HG03354 (cell line): Measurements from ENCODE around the gene GGA2.
"Not testable (repeated sequence)": the region's sequence is repeated elsewhere in the genome, so short reads cannot be mapped to it uniquely, and the experiment has no call there.

Experiments used
- ATAC-seq: cut with Tn5 transposase; IDR thresholded peaks from one replicate; pipeline ENCODE4 v1.9.1; 2021; ENCODE audit warnings: mild to moderate bottlenecking; ENCODE audit not compliant: unreplicated experiment, poor library complexity, severe bottlenecking

GGA2 gene, protein sequence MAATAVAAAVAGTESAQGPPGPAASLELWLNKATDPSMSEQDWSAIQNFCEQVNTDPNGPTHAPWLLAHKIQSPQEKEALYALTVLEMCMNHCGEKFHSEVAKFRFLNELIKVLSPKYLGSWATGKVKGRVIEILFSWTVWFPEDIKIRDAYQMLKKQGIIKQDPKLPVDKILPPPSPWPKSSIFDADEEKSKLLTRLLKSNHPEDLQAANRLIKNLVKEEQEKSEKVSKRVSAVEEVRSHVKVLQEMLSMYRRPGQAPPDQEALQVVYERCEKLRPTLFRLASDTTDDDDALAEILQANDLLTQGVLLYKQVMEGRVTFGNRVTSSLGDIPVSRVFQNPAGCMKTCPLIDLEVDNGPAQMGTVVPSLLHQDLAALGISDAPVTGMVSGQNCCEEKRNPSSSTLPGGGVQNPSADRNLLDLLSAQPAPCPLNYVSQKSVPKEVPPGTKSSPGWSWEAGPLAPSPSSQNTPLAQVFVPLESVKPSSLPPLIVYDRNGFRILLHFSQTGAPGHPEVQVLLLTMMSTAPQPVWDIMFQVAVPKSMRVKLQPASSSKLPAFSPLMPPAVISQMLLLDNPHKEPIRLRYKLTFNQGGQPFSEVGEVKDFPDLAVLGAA

GRCh38 chr16:23510164-23510914 lies at the start of gene GGA2:
TSS of gene GGA2 (minus strand) at chr16:23510494. CDS start at chr16:23510411, 83 bp downstream.
- ATAC-seq, result peak; percentile 82

DNA sequence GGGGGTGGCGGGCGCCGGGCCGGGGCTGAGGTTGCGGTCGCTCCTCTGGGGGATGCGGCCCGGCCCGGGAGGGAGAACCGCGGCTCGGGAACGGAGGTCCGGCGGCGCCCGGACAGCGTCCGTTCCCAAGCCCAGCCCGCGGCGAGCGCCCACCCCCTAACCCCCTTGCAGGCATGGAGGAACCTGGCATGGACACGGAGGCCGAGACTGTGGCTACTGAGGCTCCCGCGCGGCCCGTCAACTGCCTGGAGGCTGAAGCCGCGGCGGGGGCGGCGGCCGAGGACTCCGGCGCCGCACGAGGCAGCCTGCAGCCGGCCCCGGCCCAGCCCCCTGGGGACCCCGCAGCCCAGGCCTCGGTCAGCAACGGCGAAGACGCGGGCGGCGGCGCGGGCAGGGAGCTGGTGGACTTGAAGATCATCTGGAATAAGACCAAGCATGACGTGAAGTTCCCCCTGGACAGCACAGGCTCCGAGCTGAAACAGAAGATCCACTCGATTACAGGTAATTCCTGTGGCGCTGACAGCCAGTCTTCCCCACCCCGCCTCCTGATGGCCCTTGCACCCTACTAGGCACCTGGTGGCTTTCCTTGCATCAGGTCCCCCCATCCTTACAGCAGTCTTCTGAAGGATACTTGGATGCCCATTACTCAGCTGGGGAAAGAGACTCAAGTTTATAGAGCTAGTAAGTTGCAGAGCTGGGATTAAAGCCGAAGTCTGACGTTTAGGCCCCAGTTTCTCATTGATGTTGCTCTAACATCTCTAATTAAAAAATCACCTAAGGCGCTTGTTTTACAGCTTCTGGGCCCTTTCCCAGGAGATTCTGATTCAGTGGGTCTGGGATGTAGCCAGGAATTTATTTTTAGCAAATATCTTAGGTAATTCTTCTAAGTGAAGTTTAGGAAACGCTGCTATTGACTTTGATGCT lies 47.7 kb upstream of the GGA2 start:
- ATAC-seq, result peak; percentile 15

GRCh38 chr16:23556881-23557778 lies 46.8 kb upstream of the GGA2 start, which contains the start of the genes EARS2 and UBFD1:
TSS of gene EARS2 (minus strand) at chr16:23557350. CDS start at chr16:23557343, 7 bp downstream.
TSS of gene UBFD1 (plus strand) at chr16:23557727. CDS start at chr16:23557743, 16 bp downstream.
- peak; percentile 92 for ATAC-seq

DNA sequence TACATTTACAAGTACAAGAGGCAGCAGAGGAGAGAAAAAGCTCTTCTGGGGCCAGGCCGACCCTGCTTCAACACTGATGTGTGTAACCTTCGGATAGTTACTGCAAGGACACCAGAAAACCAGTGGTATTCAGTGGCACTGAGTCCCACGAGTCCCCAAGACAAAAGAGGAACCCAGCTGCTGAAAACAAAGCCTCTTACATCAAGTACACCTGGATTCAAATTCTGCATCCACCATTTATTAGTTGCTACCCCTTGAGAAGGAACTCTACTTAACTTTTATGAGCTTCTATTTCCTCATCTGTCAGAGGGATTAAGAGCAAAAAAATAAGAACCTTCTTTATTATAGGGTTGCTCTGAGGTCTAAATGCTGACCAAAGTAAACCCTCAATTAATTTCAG lies 44.2 kb upstream of the GGA2 start:
- no peak for ATAC-seq

DNA sequence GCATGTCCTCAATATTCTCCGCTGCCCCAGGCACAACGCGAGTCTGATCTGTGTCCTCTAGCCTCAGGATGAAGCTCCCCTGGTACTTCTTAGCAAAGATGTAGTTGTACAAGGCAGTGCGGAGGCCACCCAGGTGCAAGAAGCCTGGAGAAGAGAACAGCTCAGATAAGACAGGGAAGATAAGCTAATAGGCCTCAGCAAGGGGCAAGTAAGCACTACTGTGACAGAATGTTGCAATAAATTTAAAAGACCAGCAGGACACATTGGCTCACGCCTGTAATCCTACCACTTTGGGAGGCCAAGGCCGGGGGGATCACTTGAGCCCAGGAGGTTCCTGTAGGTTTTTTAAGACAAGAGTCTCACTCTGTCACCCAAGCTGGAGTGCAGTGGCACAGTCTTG lies 41.9 kb upstream of the GGA2 start:
- no peak for ATAC-seq

DNA sequence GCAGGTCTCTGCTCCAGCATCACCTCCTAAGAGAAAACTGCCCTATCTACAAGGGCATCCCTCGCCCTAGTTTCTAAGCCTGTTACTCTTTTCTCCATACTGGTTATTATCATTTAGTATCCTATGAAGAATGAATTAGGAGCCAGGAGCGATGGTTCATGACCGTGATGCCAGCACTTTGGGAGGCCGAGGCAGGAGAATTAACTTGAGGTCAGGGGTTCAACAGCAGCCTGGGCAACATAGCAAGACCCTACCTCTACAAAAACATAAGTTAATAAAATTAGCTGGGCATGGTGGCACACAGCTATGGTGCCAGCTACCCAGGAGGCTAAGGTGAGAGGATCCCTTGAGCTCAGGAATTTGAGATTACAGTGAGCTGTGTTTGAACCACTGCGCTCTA lies 39.6 kb upstream of the GGA2 start:
- no peak for ATAC-seq

- ATAC-seq, result no peak
Observed at GRCh38 chr16:23544436-23544835, 34.1 kb upstream of the GGA2 start.

DNA sequence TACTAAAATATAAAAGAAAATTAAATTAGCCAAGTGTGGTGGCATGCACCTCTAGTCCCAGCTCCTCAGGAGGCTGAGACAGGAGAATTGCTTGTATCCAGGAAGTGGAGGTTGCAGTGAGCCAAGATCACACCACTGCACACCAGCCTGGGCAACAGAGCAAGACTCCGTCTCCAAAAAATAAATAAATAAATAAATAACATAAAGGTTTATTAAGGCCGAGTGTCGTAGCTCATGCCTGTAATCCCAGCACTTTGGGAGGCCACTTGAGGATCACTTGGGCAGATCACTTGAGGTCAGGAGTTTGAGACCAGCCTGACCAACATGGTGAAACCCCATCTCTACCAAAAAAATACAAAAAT lies 30.5 kb upstream of the GGA2 start:
- ATAC-seq, result not testable (repeated sequence)

GRCh38 chr16:23539984-23540816 lies 29.9 kb upstream of the GGA2 start:
- no peak for ATAC-seq

GRCh38 chr16:23538919-23539278 lies 28.6 kb upstream of the GGA2 start:
- ATAC-seq, result no peak

GRCh38 chr16:23537390-23537789 lies 27.1 kb upstream of the GGA2 start:
- no peak for ATAC-seq

DNA sequence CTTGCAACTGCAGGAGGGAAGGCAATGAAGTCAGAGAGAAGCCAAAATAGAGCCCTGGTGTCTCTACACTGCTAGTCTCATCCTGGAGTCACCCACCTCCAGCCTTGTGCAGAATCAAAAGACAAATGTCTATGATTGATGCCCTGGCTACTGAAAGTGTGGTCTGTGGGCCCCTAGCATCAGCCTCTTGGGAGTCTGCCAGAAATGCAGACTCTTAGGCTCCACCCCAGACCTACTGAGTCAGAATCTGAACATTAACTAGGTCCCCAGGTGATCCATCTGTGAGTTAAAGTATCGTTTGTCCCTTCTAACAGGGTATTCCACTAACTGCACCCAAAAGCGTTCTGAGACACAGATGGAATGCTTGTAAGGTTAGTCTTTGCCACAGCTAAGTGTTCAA lies 25.6 kb upstream of the GGA2 start:
- ATAC-seq, result no peak

GRCh38 chr16:23534868-23535860 lies 24.9 kb upstream of the GGA2 start:
- ATAC-seq, result no peak

- ATAC-seq, result no peak
Observed at GRCh38 chr16:23532448-23532847, 22.2 kb upstream of the GGA2 start.

DNA sequence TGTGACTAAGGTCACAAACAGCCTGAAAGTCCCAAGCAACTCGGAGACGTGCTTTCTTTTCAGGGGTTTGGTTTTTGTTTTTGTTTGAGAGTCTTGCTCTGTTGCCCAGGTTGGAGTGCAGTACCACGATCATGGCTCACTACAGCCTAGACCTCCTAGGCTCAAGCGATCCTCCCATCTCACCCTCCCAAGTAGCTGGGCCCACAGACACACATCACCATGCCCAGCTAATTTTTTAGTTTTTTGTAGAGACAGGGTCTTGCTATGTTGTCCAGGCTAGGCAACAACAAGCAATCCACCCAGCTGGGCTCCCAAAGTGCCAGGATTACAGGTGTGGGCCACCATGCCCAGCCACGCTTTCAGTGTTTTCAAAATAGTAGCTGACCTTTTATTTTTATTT lies 19.8 kb upstream of the GGA2 start:
- ATAC-seq, result no peak

DNA sequence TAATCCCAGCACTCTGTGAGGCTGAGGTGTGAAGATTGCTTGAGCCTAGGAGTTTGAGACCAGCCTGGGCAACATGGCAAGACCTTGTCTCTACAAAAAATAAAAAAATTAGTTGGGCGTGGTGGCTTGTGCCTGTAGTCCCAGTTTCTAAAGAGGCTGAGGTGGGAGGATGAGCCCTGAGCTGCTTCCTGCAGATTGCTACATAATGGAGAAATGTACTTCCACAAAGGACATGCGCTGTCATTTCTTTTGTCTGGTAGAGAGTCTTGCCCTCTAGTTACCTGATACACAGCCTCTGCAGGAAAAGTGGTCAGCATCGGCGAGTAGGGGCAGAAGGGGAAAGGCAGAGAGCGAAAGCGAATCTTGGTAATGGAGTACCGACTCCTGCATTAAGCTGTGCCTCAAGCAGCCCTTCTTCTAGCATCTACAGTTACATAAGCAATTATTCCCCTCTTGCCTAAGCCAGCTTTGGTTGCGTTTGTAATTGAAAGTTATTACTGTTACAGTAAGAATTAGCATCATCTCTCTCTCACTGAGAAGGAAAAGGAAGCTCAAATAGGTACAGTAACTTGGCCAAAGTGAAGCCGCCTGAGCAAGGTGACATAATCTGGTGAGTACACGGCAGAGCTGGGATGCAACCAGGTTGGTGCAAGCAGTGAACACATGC lies 18.5 kb upstream of the GGA2 start:
- no peak for ATAC-seq
